Natural killer cell (primary cell): ENCODE data around the gene SSB. TPM values are rescaled to one million over a fixed set of nuclear protein-coding genes. Genes with fewer than 3 reads are reported as not detected.

Experiments
- ATAC-seq, 3 donors: fragments of 150-1000 bp in 2 of 3; fragments of 200-7000 bp in 1 of 3; cut with Tn5 transposase; 1 replicate in 1 of 3; 2 replicates in 2 of 3; pipeline ENCODE4 v1.10.0; 2021; ENCODE audit warnings: mild to moderate bottlenecking in 2 of 3, moderate library complexity in 2 of 3
- DNase-seq, 2 donors: peaks; one replicate each; pipeline versions ENCODE4 v3.0.0 to v3.0.0-alpha.2; 2013 to 2021; ENCODE audit warnings: mixed read lengths in 1 of 2
- H3K27ac ChIP-seq: one replicate; pipeline ENCODE4 v1.5.1; 2013; ENCODE audit warnings: mild to moderate bottlenecking, low read length
- H3K27me3 ChIP-seq: one replicate; pipeline ENCODE4 v1.6.1; 2013; ENCODE audit warnings: low read length; ENCODE audit not compliant: control insufficient read depth, insufficient read depth
- H3K36me3 ChIP-seq: one replicate; pipeline ENCODE4 v1.6.1; 2013; ENCODE audit warnings: low read length; ENCODE audit not compliant: control insufficient read depth, insufficient read depth
- H3K4me1 ChIP-seq: one replicate; pipeline ENCODE4 v1.6.1; 2013; ENCODE audit warnings: low read length; ENCODE audit not compliant: control insufficient read depth, insufficient read depth
- H3K4me3 ChIP-seq: one replicate; pipeline ENCODE4 v1.5.1; 2013; ENCODE audit warnings: low read length
- H3K9me3 ChIP-seq: one replicate; pipeline ENCODE4 v1.6.1; 2013; ENCODE audit warnings: low read length; ENCODE audit not compliant: control insufficient read depth, insufficient read depth
- H3K27ac Mint-ChIP-seq, 2 donors: one replicate each; pipeline ENCODE4 v1.8.0; 2022; ENCODE audit warnings: mild to moderate bottlenecking in 2 of 2, mixed read lengths in 2 of 2, moderate library complexity in 1 of 2
- H3K27me3 Mint-ChIP-seq, 2 donors: one replicate each; pipeline ENCODE4 v1.8.0; 2022; ENCODE audit warnings: low read depth in 2 of 2, mixed read lengths in 2 of 2
- H3K36me3 Mint-ChIP-seq: one replicate; pipeline ENCODE4 v1.8.0; 2022; ENCODE audit warnings: mixed read lengths
- H3K4me1 Mint-ChIP-seq, 2 donors: one replicate each; pipeline ENCODE4 v1.8.0; 2022; ENCODE audit warnings: mixed read lengths in 2 of 2
- H3K4me3 Mint-ChIP-seq: one replicate; pipeline ENCODE4 v1.8.0; 2022; ENCODE audit warnings: mild to moderate bottlenecking, moderate library complexity, mixed read lengths
- H3K9me3 Mint-ChIP-seq, 2 donors: one replicate each; pipeline ENCODE4 v1.8.0; 2022; ENCODE audit warnings: mixed read lengths in 2 of 2
- CTCF ChIP-seq: fragments of 200-600 bp; IDR thresholded peaks from one replicate; pipeline ENCODE4 v1.8.0; 2022; ENCODE audit warnings: antibody characterized with exemption
- WGBS: methylation state at CpG from one replicate; pipeline ENCODE4 v1.1.7; 2013; ENCODE audit warnings: missing lambda C conversion rate; ENCODE audit not compliant: insufficient coverage; 5-methylcytosine and 5-hydroxymethylcytosine counted together
- intact Hi-C: fragments of 100-400 bp; cut with micrococcal nuclease; formaldehyde crosslinking; loops from one replicate; pipeline ENCODE4 v1.14.2; 2022
- total RNA-seq, 4 donors: library from RNA; stranded (reverse); fragments of 120-200 nt in 1 of 4; gene quantifications; one replicate each; pipeline versions ENCODE4 v1.2.3 to v1.2.4, GENCODE V29; 2013 to 2022

The SSB gene
- total RNA-seq, 3 donors from 2014 or later (not counting 1 experiment from before 2014, with no cell fraction given) = 95.5 to 125 (median 102) TPM

- peaks cover 5 to 31% of the 10 kb centered on the region in 2 donors for H3K27me3 Mint-ChIP-seq
- H3K4me3 Mint-ChIP-seq = no peak overlapping the region
- WGBS = 98% methylated on average over 2 of the region's 2 CpGs
- H3K27ac Mint-ChIP-seq = no peak overlapping the region
- peaks cover 8 to 12% of the 10 kb centered on the region in 2 donors for H3K4me1 Mint-ChIP-seq
- Histone ChIP-seq H3K4me3 (no peak overlapping the region), H3K4me1 (peaks cover 17% of the 10 kb centered on the region), H3K9me3 (no peaks in the 10 kb centered on the region), H3K36me3 (no peaks in the 10 kb centered on the region), H3K27ac (no peak overlapping the region), H3K27me3 (peaks cover 14% of the 10 kb centered on the region)
- no peak for ATAC-seq
- DNase-seq = no peak
- H3K9me3 Mint-ChIP-seq = no peaks in the 10 kb centered on the region
- intact Hi-C loops = no loop called here
- TF ChIP-seq CTCF = no peak
- H3K36me3 Mint-ChIP-seq = no peaks in the 10 kb centered on the region
These were observed 27.1 kb upstream of the SSB start for GRCh38 chr2:169771612-169772011.

GRCh38 chr2:169772651-169773050 lies 26.0 kb upstream of the SSB start:
- intact Hi-C loops = no loop called here
- H3K4me1 ChIP-seq = peaks cover 14% of the 10 kb centered on the region
- H3K4me3 Mint-ChIP-seq = no peak overlapping the region
- 100% methylated on average over 1 of the region's 2 CpGs for WGBS
- H3K27me3 ChIP-seq = peaks cover 13% of the 10 kb centered on the region
- no peak overlapping the region for H3K4me3 ChIP-seq
- TF ChIP-seq CTCF = no peak
- peaks cover 2 to 5% of the 10 kb centered on the region in 2 donors for H3K4me1 Mint-ChIP-seq
- no peak overlapping the region for H3K27ac ChIP-seq
- H3K27me3 Mint-ChIP-seq = peaks cover 5 to 20% of the 10 kb centered on the region in 2 donors
- H3K9me3 Mint-ChIP-seq = no peaks in the 10 kb centered on the region
- no peaks in the 10 kb centered on the region for H3K9me3 ChIP-seq
- H3K36me3 Mint-ChIP-seq = no peaks in the 10 kb centered on the region
- ATAC-seq = no peak
- no peak for DNase-seq
- no peak overlapping the region for H3K27ac Mint-ChIP-seq
- H3K36me3 ChIP-seq = no peaks in the 10 kb centered on the region

- Mint-ChIP-seq H3K27ac (no peak overlapping the region), H3K4me1 (no peaks in the 10 kb centered on the region), H3K27me3 (peaks cover 3 to 16% of the 10 kb centered on the region in 2 donors), H3K4me3 (no peak overlapping the region), H3K9me3 (no peaks in the 10 kb centered on the region), H3K36me3 (no peaks in the 10 kb centered on the region)
- DNase-seq (no peak), ATAC-seq (no peak)
- TF ChIP-seq CTCF = no peak
- Histone ChIP-seq H3K36me3 (no peaks in the 10 kb centered on the region), H3K27me3 (no peaks in the 10 kb centered on the region), H3K4me1 (no peaks in the 10 kb centered on the region), H3K9me3 (no peaks in the 10 kb centered on the region), H3K27ac (no peak overlapping the region), H3K4me3 (no peak overlapping the region)
- intact Hi-C loops = no loop called here
- WGBS = 89% methylated on average over 3 of the region's 3 CpGs
These were observed 23.3 kb upstream of the SSB start for GRCh38 chr2:169775354-169775753.

- 42% methylated on average over 2 of the region's 2 CpGs for WGBS
- H3K27ac ChIP-seq = no peak overlapping the region
These were observed 22.9 kb upstream of the SSB start for GRCh38 chr2:169775765-169776164.

More at GRCh38 chr2:169775765-169776164, 22.9 kb upstream of the SSB start:
- H3K9me3 ChIP-seq = no peaks in the 10 kb centered on the region
- DNase-seq (no peak), ATAC-seq (no peak)
- H3K27me3 ChIP-seq = no peaks in the 10 kb centered on the region
- TF ChIP-seq CTCF = no peak
- intact Hi-C loops = no loop called here
- no peak overlapping the region for H3K4me3 ChIP-seq
- Mint-ChIP-seq H3K27me3 (peaks cover 3 to 16% of the 10 kb centered on the region in 2 donors), H3K9me3 (no peaks in the 10 kb centered on the region), H3K4me3 (no peak overlapping the region), H3K4me1 (no peaks in the 10 kb centered on the region), H3K36me3 (no peaks in the 10 kb centered on the region), H3K27ac (no peak overlapping the region)
- no peaks in the 10 kb centered on the region for H3K4me1 ChIP-seq
- no peaks in the 10 kb centered on the region for H3K36me3 ChIP-seq
